Adrenal gland (tissue), 12 donors: Measurements from ENCODE around the gene BUB1B. TPM values are rescaled to one million over a fixed set of nuclear protein-coding genes. Genes with fewer than 3 reads are reported as not detected.

Source experiments
- DNase-seq, 7 donors: peaks; one replicate each; pipeline ENCODE4 v3.0.0-alpha.2; 2019 to 2020
- H3K27ac ChIP-seq, 5 donors: fragments of 200-600 bp; sonication (generic) in 4 of 5; 1 replicate in 3 of 5; 2 replicates in 2 of 5; pipeline versions ENCODE4 v1.5.1 to v1.8.0; 2016 to 2020; ENCODE audit warnings: mild to moderate bottlenecking in 1 of 5
- H3K27me3 ChIP-seq: fragments of 200-600 bp; 2 replicates; pipeline ENCODE4 v1.8.0; 2021
- H3K36me3 ChIP-seq, 2 donors: fragments of 200-600 bp; replicated peaks in 1 of 2; 1 replicate in 1 of 2; 2 replicates in 1 of 2; pipeline versions ENCODE4 v1.5.1 to v1.8.0; 2018 to 2022
- H3K4me1 ChIP-seq, 2 donors: fragments of 200-600 bp; replicated peaks in 1 of 2; 1 replicate in 1 of 2; 2 replicates in 1 of 2; pipeline versions ENCODE4 v1.5.1 to v1.8.0; 2018 to 2021
- H3K4me3 ChIP-seq, 4 donors: fragments of 200-600 bp; sonication (generic) in 3 of 4; one replicate each; pipeline ENCODE4 v1.5.1; 2016 to 2018
- H3K9me3 ChIP-seq, 3 donors: fragments of 200-600 bp; sonication (generic) in 1 of 3; replicated peaks in 1 of 3; 1 replicate in 2 of 3; 2 replicates in 1 of 3; pipeline versions ENCODE4 v1.5.1 to v1.8.0; 2016 to 2021
- CTCF ChIP-seq, 6 experiments: fragments of 450-650 bp in 4 of 6; fragments of 200-600 bp in 2 of 6; sonication (generic) in 1 of 6; IDR thresholded peaks; 1 replicate in 5 of 6; 2 replicates in 1 of 6; pipeline versions ENCODE4 v1.5.1 to v1.8.0; 2016 to 2021; ENCODE audit warnings: antibody characterized with exemption in 6 of 6, mild to moderate bottlenecking in 2 of 6, moderate library complexity in 1 of 6
- POLR2A ChIP-seq, 2 donors: fragments of 450-650 bp; IDR thresholded peaks; one replicate each; pipeline ENCODE4 v1.6.1; 2017; ENCODE audit warnings: antibody characterized with exemption in 2 of 2, mild to moderate bottlenecking in 2 of 2, moderate library complexity in 1 of 2
- whole genome bisulfite sequencing, 4 donors: extraction: QIAGEN DNeasy Blood & Tissue Kit in 2 of 4; methylation state at CpG; one replicate each; pipeline versions ENCODE4 v1.1.5 to v1.1.7; 2013 to 2017; 5-methylcytosine and 5-hydroxymethylcytosine counted together
- intact Hi-C, 2 donors: fragments of 100-400 bp; cut with DNase I; formaldehyde crosslinking; loops; one replicate each; pipeline versions ENCODE4 v1.14.1 to v1.15.0; 2022 to 2023
- polyA plus RNA-seq, 3 donors: library from polyadenylated mRNA; stranded (reverse); fragments of 200-250 nt in 2 of 3; fragments of 350-450 nt in 1 of 3; fragmentation: Illumina TruSeq in 1 of 3; extraction: RNeasy Lipid Tissue Mini Kit (QIAGEN cat#74804) in 1 of 3; gene quantifications; one replicate each; pipeline ENCODE4 v1.2.3, GENCODE V29; 2013 to 2014
- total RNA-seq, 9 donors: library from RNA; depleted of rRNA in 4 of 9; stranded (reverse); fragments of >200 nt in 4 of 9; fragments of 120-200 nt in 1 of 9; fragmentation: NEBNext Ultra II Directional in 1 of 9; extraction: Animal tissue kit (Norgen Biotek cat#: 25700) in 1 of 9; gene quantifications; one replicate each; pipeline versions ENCODE4 v1.1.0 to v1.2.4, GENCODE V29; 2013 to 2023
- donor health status: healthy with polysubstance abuse.
- donor health status: Bipolar disorder and iron deficiency.
- donor health status: DM: yes; HTN: yes; CAD: no.
- donor health status: DM: no; HTN: no; CAD: no.
- donor health status: DM: no; HTN: no; CAD: no.
- donor health status: DM: yes; HTN: yes; CAD: no.

BUB1B gene
- total and polyA plus RNA-seq, 12 donors, result 0.81 to 13.7 (median 2.6) TPM

DNA sequence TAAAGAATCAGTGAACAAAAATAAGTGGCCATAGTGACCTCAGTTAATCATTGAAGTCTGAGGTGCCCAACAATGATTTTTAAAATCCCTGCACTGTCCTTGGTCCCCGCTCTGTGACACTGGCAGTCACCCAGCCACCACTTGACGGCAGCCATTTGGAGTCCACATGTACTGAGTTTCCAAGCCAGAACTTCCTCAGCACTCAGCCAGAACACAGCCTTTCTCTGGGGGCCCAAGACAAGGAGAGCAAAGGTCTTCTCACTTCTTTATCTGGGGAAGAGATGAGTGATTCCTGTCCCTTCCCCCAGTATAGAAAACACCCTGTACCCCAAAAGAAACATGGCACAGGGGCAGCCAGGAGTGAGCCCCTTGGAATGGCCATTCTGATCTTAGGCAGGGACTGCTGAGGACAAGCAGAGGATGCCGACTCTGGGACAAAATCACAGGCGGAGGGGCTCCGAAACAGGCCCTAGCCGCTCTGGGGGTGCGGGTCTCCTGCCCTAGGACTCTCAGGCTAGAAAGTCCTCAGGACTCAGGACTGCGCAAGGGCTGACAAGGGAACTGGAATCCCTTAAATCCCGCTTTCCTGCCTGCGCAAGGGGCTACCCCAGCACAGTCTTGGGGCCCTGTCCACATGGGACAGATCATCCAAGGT lies 90.7 kb downstream of the BUB1B start:
- Histone ChIP-seq H3K27ac (peak overlapping the region in 2 of 5 donors; percentile 8 to 26), H3K4me1 (peaks cover 11 to 36% of the 10 kb centered on the region in 2 donors), H3K36me3 (no peaks in the 10 kb centered on the region), H3K27me3 (no peaks in the 10 kb centered on the region), H3K9me3 (no peaks in the 10 kb centered on the region), H3K4me3 (no peak overlapping the region)
- 77 to 86% (median 82%) methylated on average over 6 to 10 of the region's 10 CpGs for WGBS, 4 donors
- DNase-seq, result peak in 3 of 7 donors; percentile 32 to 73 (median 65)
- intact Hi-C loops, result no loop called here
- no peak for TF ChIP-seq CTCF (IDR thresholded peaks at IDR 0.05)
- no peak for TF ChIP-seq POLR2A (IDR thresholded peaks at IDR 0.05)

DNA sequence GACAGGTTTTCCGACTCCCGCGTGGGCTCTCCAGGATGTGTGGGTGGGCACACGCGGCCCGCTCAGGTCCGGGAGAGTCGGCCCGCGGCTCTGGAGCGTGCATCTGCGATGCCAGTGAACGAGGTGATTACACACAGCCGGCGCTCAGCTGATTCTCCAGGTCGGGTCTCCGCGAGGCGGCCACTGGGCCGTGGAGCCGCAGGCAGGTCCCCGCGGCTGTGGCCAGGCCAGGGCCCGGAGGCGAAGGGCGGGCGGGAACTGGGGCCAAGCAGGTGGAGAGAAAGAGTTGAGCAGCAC lies 91.2 kb downstream of the BUB1B start:
- peak in 1 of 7 donors; percentile 28 for DNase-seq
- 71 to 80% (median 74%) methylated on average over 1 to 27 of the region's 27 CpGs for WGBS, 4 donors
- intact Hi-C loops, result no loop called here
- Histone ChIP-seq H3K4me3 (peak overlapping the region in 1 of 4 donors; percentile 83), H3K4me1 (peaks cover 14 to 41% of the 10 kb centered on the region in 2 donors), H3K27me3 (no peaks in the 10 kb centered on the region), H3K27ac (no peak overlapping the region), H3K36me3 (no peaks in the 10 kb centered on the region), H3K9me3 (no peaks in the 10 kb centered on the region)
- TF ChIP-seq CTCF (IDR thresholded peaks at IDR 0.05), result no peak
- no peak for TF ChIP-seq POLR2A (IDR thresholded peaks at IDR 0.05)

- H3K9me3 ChIP-seq, result no peaks in the 10 kb centered on the region
- peak in 1 of 2 donors; percentile 41 for TF ChIP-seq POLR2A (IDR thresholded peaks at IDR 0.05)
- no peak for TF ChIP-seq CTCF (IDR thresholded peaks at IDR 0.05)
- WGBS, 4 donors, result 0 to 9% (median 6%) methylated on average over 2 to 82 of the region's 82 CpGs
- peak in 5 of 7 donors; percentile 45 to 68 (median 56) for DNase-seq
- H3K4me1 ChIP-seq, result peaks cover 16 to 44% of the 10 kb centered on the region in 2 donors
- intact Hi-C loops, result no loop called here
- H3K27ac ChIP-seq, result peak overlapping the region in 2 of 5 donors; percentile 4 to 11
- no peaks in the 10 kb centered on the region for H3K36me3 ChIP-seq
- H3K27me3 ChIP-seq, result no peaks in the 10 kb centered on the region
- H3K4me3 ChIP-seq, result peak overlapping the region in 2 of 4 donors; percentile 38 to 83
These were observed 91.7 kb downstream of the BUB1B start for GRCh38 chr15:40252438-40253166.

DNA sequence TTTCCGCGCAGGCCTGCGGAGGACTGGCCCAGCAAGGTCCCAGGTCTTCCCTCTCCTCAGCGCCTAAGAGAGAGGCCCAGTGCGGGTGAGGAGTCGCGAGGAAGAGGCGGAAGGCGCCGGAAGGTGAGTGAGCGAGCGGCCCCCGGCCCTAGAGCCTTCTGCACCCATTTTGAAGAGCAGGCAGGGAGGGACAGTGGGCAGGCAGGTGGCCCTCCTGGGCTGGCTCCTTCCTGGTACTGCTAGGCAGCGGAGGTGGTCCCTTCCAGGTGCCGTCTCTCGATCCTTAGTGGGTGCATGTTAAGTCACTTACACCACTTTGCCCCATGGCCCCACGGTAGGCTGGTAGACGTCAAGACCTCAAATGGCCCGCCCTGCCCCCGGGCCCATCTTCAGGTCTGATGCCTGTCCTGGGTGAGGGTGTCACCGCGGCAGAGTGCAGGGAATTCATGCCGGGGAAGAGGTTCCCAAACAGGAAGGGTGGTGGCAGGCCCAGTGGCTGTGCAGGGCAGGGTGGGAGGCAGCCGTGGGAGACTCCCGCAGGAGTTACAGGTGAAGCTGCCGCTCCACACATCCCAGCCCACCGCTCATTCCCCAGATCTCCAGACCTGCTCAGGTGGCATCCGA lies 92.4 kb downstream of the BUB1B start:
- DNase-seq, result peak in 2 of 7 donors; percentile 19 to 20
- Histone ChIP-seq H3K36me3 (no peaks in the 10 kb centered on the region), H3K4me3 (peak overlapping the region in 2 of 4 donors; percentile 38 to 83), H3K27me3 (no peaks in the 10 kb centered on the region), H3K27ac (peak overlapping the region in 3 of 5 donors; percentile 4 to 11 (median 11)), H3K4me1 (peaks cover 16 to 44% of the 10 kb centered on the region in 2 donors), H3K9me3 (no peaks in the 10 kb centered on the region)
- 52 to 63% (median 54%) methylated on average over 14 to 28 of the region's 28 CpGs for WGBS, 4 donors
- TF ChIP-seq CTCF (IDR thresholded peaks at IDR 0.05), result no peak
- TF ChIP-seq POLR2A (IDR thresholded peaks at IDR 0.05), result no peak
- intact Hi-C loops, result no loop called here
